Subcutaneous abdominal adipose tissue (tissue), 5 donors: ENCODE data around the gene ARSD.
"Not testable (repeated sequence)": the region's sequence is repeated elsewhere in the genome, so short reads cannot be mapped to it uniquely, and the experiment has no call there.

Experiments used
- H3K27ac ChIP-seq: one replicate; pipeline ENCODE4 v1.7.0; 2013; ENCODE audit warnings: low read depth, mild to moderate bottlenecking, inconsistent platforms, low read length, moderate library complexity
- H3K27me3 ChIP-seq, 5 donors: one replicate each; pipeline ENCODE4 v1.7.0; 2013; ENCODE audit warnings: low read length in 5 of 5, inconsistent platforms in 1 of 5; ENCODE audit not compliant: control insufficient read depth in 5 of 5, insufficient read depth in 4 of 5
- H3K36me3 ChIP-seq, 5 donors: one replicate each; pipeline ENCODE4 v1.7.0; 2013; ENCODE audit warnings: low read length in 5 of 5; ENCODE audit not compliant: control insufficient read depth in 5 of 5, insufficient read depth in 5 of 5
- H3K4me1 ChIP-seq, 5 donors: one replicate each; pipeline ENCODE4 v1.7.0; 2013; ENCODE audit warnings: low read length in 5 of 5, mild to moderate bottlenecking in 3 of 5, moderate library complexity in 1 of 5; ENCODE audit not compliant: control insufficient read depth in 5 of 5, insufficient read depth in 5 of 5
- H3K4me3 ChIP-seq, 5 donors: one replicate each; pipeline ENCODE4 v1.7.0; 2013; ENCODE audit warnings: low read length in 5 of 5, low read depth in 1 of 5
- H3K9ac ChIP-seq, 5 donors: one replicate each; pipeline ENCODE4 v1.7.0; 2013; ENCODE audit warnings: low read length in 5 of 5, mild to moderate bottlenecking in 4 of 5, moderate library complexity in 3 of 5
- H3K9me3 ChIP-seq, 5 donors: one replicate each; pipeline ENCODE4 v1.7.0; 2013; ENCODE audit warnings: low read length in 5 of 5; ENCODE audit not compliant: control insufficient read depth in 5 of 5
- donor health status: healthy.
- donor health status: healthy.
- donor health status: healthy.
- donor health status: healthy.
- donor health status: healthy.

The ARSD gene

DNA sequence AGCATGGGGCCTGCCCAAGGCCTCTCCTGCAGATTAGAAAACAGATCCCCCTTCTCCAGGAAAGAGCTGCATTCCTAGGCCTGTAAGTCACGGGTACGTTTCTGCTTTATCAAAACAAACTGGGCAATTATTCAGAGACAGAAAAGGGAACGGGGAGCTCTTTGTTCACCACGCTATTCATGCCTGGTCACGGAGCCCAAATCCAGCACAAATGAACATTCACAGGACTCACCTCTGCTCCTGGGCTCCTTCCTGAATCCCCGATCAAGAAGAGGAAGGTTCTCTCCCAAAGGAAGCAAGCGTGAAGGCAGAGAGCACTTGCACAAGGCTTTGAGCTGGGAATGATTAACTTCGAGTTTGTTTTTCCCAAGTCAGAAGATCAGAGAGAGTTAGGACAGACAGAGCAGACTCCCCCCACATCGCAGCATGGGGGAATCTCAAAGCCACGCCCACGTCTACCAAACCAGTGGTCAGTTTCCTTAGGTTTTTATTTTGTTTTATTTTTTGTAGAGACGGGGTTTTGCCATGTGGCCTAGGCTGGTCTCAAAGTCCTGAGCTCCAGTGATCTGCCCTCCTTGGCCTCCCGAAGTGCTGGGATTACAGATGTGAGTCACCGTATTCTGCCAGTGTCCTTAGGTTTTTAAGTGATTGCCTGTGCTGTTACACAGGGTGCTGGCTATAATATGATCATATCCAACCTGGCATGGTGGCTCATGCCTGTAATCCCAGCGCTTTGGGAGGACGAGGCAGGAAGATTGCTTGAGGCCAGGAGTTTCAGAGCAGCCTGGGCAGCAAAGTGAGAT, 35.1 kb upstream of the ARSD start:
- not testable (repeated sequence) for H3K27ac ChIP-seq, H3K9ac ChIP-seq, H3K4me3 ChIP-seq, H3K36me3 ChIP-seq, H3K9me3 ChIP-seq
- Histone ChIP-seq H3K27me3 (peaks cover 6 to 14% (median 8%) of the 10 kb centered on the region in 5 donors), H3K4me1 (peaks cover 0 to 11% (median 6%) of the 10 kb centered on the region in 5 donors)

GRCh38 chrX:2963449-2963848, 34.3 kb upstream of the ARSD start:
- H3K27me3 ChIP-seq, result peaks cover 6 to 19% (median 11%) of the 10 kb centered on the region in 5 donors
- not testable (repeated sequence) for H3K4me1 ChIP-seq, H3K27ac ChIP-seq, H3K36me3 ChIP-seq, H3K9ac ChIP-seq, H3K9me3 ChIP-seq, H3K4me3 ChIP-seq

- no peak overlapping the region for H3K9ac ChIP-seq
- H3K27ac ChIP-seq, result no peak overlapping the region
- no peak overlapping the region for H3K4me3 ChIP-seq
Measured at GRCh38 chrX:2962381-2962780, 33.2 kb upstream of the ARSD start.

DNA sequence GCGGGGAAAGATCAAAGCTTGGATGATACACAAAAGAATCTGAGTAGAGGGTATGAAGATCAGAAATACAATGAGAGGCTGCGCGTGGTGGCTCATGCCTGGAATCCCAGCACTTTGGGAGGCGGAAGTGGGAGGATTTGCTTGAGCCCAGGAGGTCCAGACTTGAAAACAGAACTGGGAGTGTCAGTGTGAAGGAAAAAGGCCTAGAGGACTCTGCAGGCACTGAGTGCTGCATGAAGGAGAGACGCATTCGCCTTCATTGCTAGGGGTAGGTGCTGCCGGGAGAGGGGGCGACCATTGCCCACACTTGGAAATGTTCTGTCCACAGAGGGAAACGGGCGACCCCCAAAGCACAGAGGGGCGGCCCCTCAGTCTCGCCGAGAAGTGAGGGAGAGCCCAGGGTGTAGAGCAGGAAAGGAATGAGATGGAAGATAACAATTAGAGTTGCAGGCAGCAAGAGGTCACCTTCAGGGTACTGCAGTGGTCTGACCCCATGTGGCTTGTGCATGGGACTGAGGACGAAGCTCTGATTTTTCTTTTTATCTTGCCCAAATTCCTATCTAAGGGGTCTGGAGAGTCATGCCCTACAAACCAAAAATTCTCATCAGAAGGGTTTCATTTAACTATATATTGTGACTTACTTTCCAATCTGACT, 31.8 kb upstream of the ARSD start:
- no peaks in the 10 kb centered on the region for H3K9me3 ChIP-seq
- no peak overlapping the region for H3K9ac ChIP-seq
- no peak overlapping the region for H3K27ac ChIP-seq
- H3K4me1 ChIP-seq, result no peaks in the 10 kb centered on the region
- H3K4me3 ChIP-seq, result no peak overlapping the region
- no peaks in the 10 kb centered on the region for H3K36me3 ChIP-seq
- peaks cover 6 to 19% (median 12%) of the 10 kb centered on the region in 5 donors for H3K27me3 ChIP-seq

More at GRCh38 chrX:2962381-2962780, 33.2 kb upstream of the ARSD start:
- Histone ChIP-seq H3K9me3 (no peaks in the 10 kb centered on the region), H3K36me3 (no peaks in the 10 kb centered on the region), H3K27me3 (peaks cover 6 to 19% (median 10%) of the 10 kb centered on the region in 5 donors), H3K4me1 (no peaks in the 10 kb centered on the region)

GRCh38 chrX:2958199-2958598, 29.1 kb upstream of the ARSD start:
- no peaks in the 10 kb centered on the region for H3K36me3 ChIP-seq
- H3K4me3 ChIP-seq, result no peak overlapping the region
- no peak overlapping the region for H3K27ac ChIP-seq
- no peaks in the 10 kb centered on the region for H3K4me1 ChIP-seq
- no peaks in the 10 kb centered on the region for H3K9me3 ChIP-seq
- peaks cover 6 to 15% (median 8%) of the 10 kb centered on the region in 5 donors for H3K27me3 ChIP-seq
- H3K9ac ChIP-seq, result no peak overlapping the region

DNA sequence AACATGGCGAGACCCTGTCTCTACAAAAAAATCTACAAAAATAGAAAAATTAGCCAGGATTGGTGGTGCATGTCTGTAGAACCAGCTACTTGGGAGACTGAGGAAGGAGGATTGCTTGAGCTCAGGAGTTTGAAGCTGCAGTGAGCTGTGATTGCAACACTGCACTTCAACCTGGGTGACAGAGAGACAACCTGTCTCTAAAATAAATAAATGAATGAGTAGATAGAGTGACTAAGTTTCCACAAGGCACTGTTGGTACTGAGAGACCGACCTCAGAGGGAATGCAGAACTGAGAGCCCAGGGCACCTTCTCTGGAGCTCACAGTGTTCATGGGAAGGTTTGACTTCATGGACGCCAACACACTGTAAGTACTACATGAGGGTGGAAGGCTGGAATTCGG, 26.7 kb upstream of the ARSD start:
- Histone ChIP-seq H3K4me3 (no peak overlapping the region), H3K36me3 (no peaks in the 10 kb centered on the region), H3K27ac (no peak overlapping the region), H3K27me3 (peaks cover 0 to 10% (median 8%) of the 10 kb centered on the region in 5 donors), H3K4me1 (no peaks in the 10 kb centered on the region), H3K9me3 (no peaks in the 10 kb centered on the region), H3K9ac (no peak overlapping the region)

DNA sequence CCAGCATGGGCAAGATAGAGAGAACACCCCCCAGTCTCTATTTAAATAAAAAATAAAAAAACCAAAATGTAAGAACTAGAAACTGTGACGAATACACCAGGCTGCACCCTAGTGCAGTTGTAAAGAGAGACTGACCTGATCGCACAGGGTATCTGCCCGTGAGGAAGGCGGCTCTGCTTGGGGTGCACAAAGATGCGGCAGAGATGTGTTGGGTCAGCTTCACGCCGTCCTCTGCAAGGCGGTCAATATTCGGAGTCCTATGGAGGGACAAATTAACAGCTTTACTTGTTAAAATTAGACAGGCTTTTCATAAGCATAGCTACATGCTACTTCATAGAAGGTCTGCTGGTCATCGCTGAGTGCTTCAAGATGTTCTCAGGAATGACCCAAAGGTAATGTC, 26.1 kb upstream of the ARSD start:
- Histone ChIP-seq H3K27me3 (peaks cover 0 to 10% (median 6%) of the 10 kb centered on the region in 5 donors), H3K27ac (no peak overlapping the region), H3K4me3 (no peak overlapping the region), H3K4me1 (no peaks in the 10 kb centered on the region), H3K9ac (no peak overlapping the region), H3K36me3 (no peaks in the 10 kb centered on the region), H3K9me3 (no peaks in the 10 kb centered on the region)

GRCh38 chrX:2954541-2954940, 25.4 kb upstream of the ARSD start:
- Histone ChIP-seq H3K4me3 (no peak overlapping the region), H3K27ac (no peak overlapping the region), H3K27me3 (peaks cover 0 to 10% (median 6%) of the 10 kb centered on the region in 5 donors), H3K36me3 (no peaks in the 10 kb centered on the region), H3K4me1 (no peaks in the 10 kb centered on the region), H3K9me3 (no peaks in the 10 kb centered on the region), H3K9ac (no peak overlapping the region)

GRCh38 chrX:2937942-2938341, 8.8 kb upstream of the ARSD start:
- not testable (repeated sequence) for H3K4me1 ChIP-seq, H3K27me3 ChIP-seq, H3K4me3 ChIP-seq, H3K9ac ChIP-seq, H3K36me3 ChIP-seq, H3K9me3 ChIP-seq, H3K27ac ChIP-seq
